Trophoblast cell (in vitro differentiated cells and primary cell): ENCODE data around the gene THADA.

Experiments
- DNase-seq, 2 donors: peaks; one replicate each; pipeline ENCODE4 v3.0.0-alpha.2; 2016
- H2AFZ ChIP-seq: 2 replicates; pipeline ENCODE4 v1.6.1; 2013; ENCODE audit warnings: low read length, moderate library complexity, mild to moderate bottlenecking; ENCODE audit not compliant: insufficient read depth, poor library complexity
- H2AK5ac ChIP-seq: 2 replicates; pipeline ENCODE4 v1.6.1; 2013; ENCODE audit warnings: mild to moderate bottlenecking, low read length
- H2BK120ac ChIP-seq: 2 replicates; pipeline ENCODE4 v1.6.1; 2013; ENCODE audit warnings: low read length, mild to moderate bottlenecking, moderate library complexity; ENCODE audit not compliant: insufficient read depth, poor library complexity
- H2BK12ac ChIP-seq: 2 replicates; pipeline ENCODE4 v1.6.1; 2013; ENCODE audit warnings: mild to moderate bottlenecking, low read length, moderate library complexity
- H2BK5ac ChIP-seq: 2 replicates; pipeline ENCODE4 v1.6.1; 2013; ENCODE audit warnings: low read length, low read depth, moderate library complexity, mild to moderate bottlenecking; ENCODE audit not compliant: poor library complexity
- H3K14ac ChIP-seq: 2 replicates; pipeline ENCODE4 v1.6.1; 2013; ENCODE audit warnings: mild to moderate bottlenecking, low read length
- H3K18ac ChIP-seq: 2 replicates; pipeline ENCODE4 v1.6.1; 2013; ENCODE audit warnings: mild to moderate bottlenecking, low read length
- H3K23ac ChIP-seq: 2 replicates; pipeline ENCODE4 v1.6.1; 2013; ENCODE audit warnings: low read length
- H3K27ac ChIP-seq: 2 replicates; pipeline ENCODE4 v1.5.1; 2013; ENCODE audit warnings: low read depth, mild to moderate bottlenecking, inconsistent platforms, low read length, moderate library complexity
- H3K27me3 ChIP-seq: 2 replicates; pipeline ENCODE4 v1.6.1; 2013; ENCODE audit warnings: inconsistent platforms, mild to moderate bottlenecking, low read length, moderate library complexity; ENCODE audit not compliant: insufficient read depth
- H3K36me3 ChIP-seq, 2 experiments: 1 replicate in 1 of 2; 2 replicates in 1 of 2; pipeline ENCODE4 v1.6.1; 2013; ENCODE audit warnings: low read length in 2 of 2, mild to moderate bottlenecking in 2 of 2, moderate library complexity in 1 of 2; ENCODE audit not compliant: insufficient read depth in 2 of 2, control insufficient read depth in 1 of 2
- H3K4ac ChIP-seq: 2 replicates; pipeline ENCODE4 v1.6.1; 2013; ENCODE audit warnings: low read depth, mild to moderate bottlenecking, low read length, moderate library complexity
- H3K4me1 ChIP-seq, 2 experiments: 1 replicate in 1 of 2; 2 replicates in 1 of 2; pipeline ENCODE4 v1.6.1; 2013; ENCODE audit warnings: low read length in 2 of 2, mild to moderate bottlenecking in 2 of 2, moderate library complexity in 1 of 2; ENCODE audit not compliant: insufficient read depth in 2 of 2, control insufficient read depth in 1 of 2
- H3K4me2 ChIP-seq: 2 replicates; pipeline ENCODE4 v1.6.1; 2013; ENCODE audit warnings: inconsistent platforms, mild to moderate bottlenecking, low read length, moderate library complexity
- H3K4me3 ChIP-seq: 2 replicates; pipeline ENCODE4 v1.5.1; 2013; ENCODE audit warnings: mild to moderate bottlenecking, low read depth, low read length, inconsistent platforms
- H3K79me1 ChIP-seq: one replicate; pipeline ENCODE4 v1.6.1; 2013; ENCODE audit warnings: low read length
- H3K79me2 ChIP-seq: 2 replicates; pipeline ENCODE4 v1.6.1; 2013; ENCODE audit warnings: low read length, mild to moderate bottlenecking; ENCODE audit not compliant: control insufficient read depth, insufficient read depth, poor library complexity
- H3K9ac ChIP-seq: 2 replicates; pipeline ENCODE4 v1.6.1; 2013; ENCODE audit warnings: mild to moderate bottlenecking, low read length
- H3K9me3 ChIP-seq: 2 replicates; pipeline ENCODE4 v1.6.1; 2013; ENCODE audit warnings: low read depth, mild to moderate bottlenecking, control low read depth, inconsistent platforms, low read length; ENCODE audit not compliant: insufficient read depth
- H4K12ac ChIP-seq: 2 replicates; pipeline ENCODE4 v1.6.1; 2013; ENCODE audit warnings: low read depth, mild to moderate bottlenecking, low read length, moderate library complexity
- H4K8ac ChIP-seq: 2 replicates; pipeline ENCODE4 v1.6.1; 2013; ENCODE audit warnings: low read depth, mild to moderate bottlenecking, low read length, moderate library complexity
- H4K91ac ChIP-seq: one replicate; pipeline ENCODE4 v1.6.1; 2013; ENCODE audit warnings: low read depth, mild to moderate bottlenecking, low read length, moderate library complexity
- WGBS: extraction: QIAGEN DNeasy Blood & Tissue Kit; methylation state at CpG from one replicate; pipeline ENCODE4 v1.1.7; 2013; ENCODE audit warnings: missing lambda C conversion rate; ENCODE audit not compliant: insufficient read length, insufficient coverage; ENCODE audit errors: extremely low coverage; 5-methylcytosine and 5-hydroxymethylcytosine counted together

Gene THADA

DNA sequence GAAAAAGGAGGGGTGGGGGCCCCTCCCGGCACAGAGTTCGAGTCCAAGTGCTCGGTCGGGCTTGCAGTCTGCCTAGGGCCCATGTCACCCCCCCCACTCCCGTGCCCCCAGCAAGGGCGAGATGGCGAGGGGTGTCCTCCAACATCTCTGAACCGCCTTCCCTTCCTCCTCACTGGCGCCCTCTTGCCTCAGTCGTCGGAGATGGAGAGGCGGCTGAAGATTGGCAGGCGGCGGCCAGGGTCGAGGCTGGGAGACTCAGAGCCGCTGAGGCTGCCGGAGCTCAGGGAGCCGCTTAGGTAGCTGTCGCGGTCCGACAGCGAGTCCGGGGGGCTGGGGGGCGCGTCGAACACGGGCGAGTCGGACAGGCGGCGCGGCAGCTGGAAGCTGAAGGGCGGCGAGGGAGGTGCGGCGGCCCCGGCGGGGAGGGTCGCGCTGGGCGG lies 371.7 kb downstream of the THADA start:
- peaks cover 49% of the 10 kb centered on the region for H3K79me1 ChIP-seq
- peak overlapping the region; percentile 71 for H2BK5ac ChIP-seq
- peak overlapping the region; percentile 67 for H3K27ac ChIP-seq
- peak overlapping the region; percentile 75 for H3K9ac ChIP-seq
- H2BK12ac ChIP-seq, result no peak overlapping the region
- peaks cover 37% of the 10 kb centered on the region for H3K79me2 ChIP-seq
- H3K9me3 ChIP-seq, result no peaks in the 10 kb centered on the region
- peak overlapping the region; percentile 88 for H3K4me3 ChIP-seq
- peaks cover 23 to 31% of the 10 kb centered on the region in 2 experiments for H3K4me1 ChIP-seq
- H4K8ac ChIP-seq, result peak overlapping the region; percentile 59
- no peak overlapping the region for H2AK5ac ChIP-seq
- peak overlapping the region; percentile 64 for H4K91ac ChIP-seq
- H3K18ac ChIP-seq, result peak overlapping the region; percentile 85
- no peak overlapping the region for H2AFZ ChIP-seq
- no CpG with 5 or more reads among the region's 41 CpGs for WGBS
- peak overlapping the region; percentile 55 for H3K4me2 ChIP-seq
- H3K27me3 ChIP-seq, result no peaks in the 10 kb centered on the region
- peaks cover 15% of the 10 kb centered on the region in 2 experiments for H3K36me3 ChIP-seq
- no peak overlapping the region for H4K12ac ChIP-seq
- peak overlapping the region; percentile 93 for H3K14ac ChIP-seq
- peak overlapping the region; percentile 41 for H2BK120ac ChIP-seq
- H3K23ac ChIP-seq, result no peak overlapping the region
- peak in 1 of 2 donors; percentile 24 for DNase-seq
- H3K4ac ChIP-seq, result peak overlapping the region; percentile 90

- no CpG with 5 or more reads among the region's 4 CpGs for WGBS
- no peak overlapping the region for H3K23ac ChIP-seq
- H2BK120ac ChIP-seq, result no peak overlapping the region
- peaks cover 54% of the 10 kb centered on the region for H3K79me1 ChIP-seq
- no peak overlapping the region for H4K91ac ChIP-seq
- H4K8ac ChIP-seq, result no peak overlapping the region
- no peak overlapping the region for H4K12ac ChIP-seq
- H3K27me3 ChIP-seq, result no peaks in the 10 kb centered on the region
- no peak overlapping the region for H3K4me3 ChIP-seq
- no peak overlapping the region for H2BK12ac ChIP-seq
- peaks cover 29 to 37% of the 10 kb centered on the region in 2 experiments for H3K4me1 ChIP-seq
- no peak overlapping the region for H2AFZ ChIP-seq
- H3K9ac ChIP-seq, result no peak overlapping the region
- H3K4me2 ChIP-seq, result peak overlapping the region; percentile 61
- H2AK5ac ChIP-seq, result no peak overlapping the region
- peaks cover 37% of the 10 kb centered on the region for H3K79me2 ChIP-seq
- H3K9me3 ChIP-seq, result peaks cover 2% of the 10 kb centered on the region
- H3K4ac ChIP-seq, result peak overlapping the region; percentile 65
- peaks cover 15% of the 10 kb centered on the region in 2 experiments for H3K36me3 ChIP-seq
- no peak for DNase-seq
- H2BK5ac ChIP-seq, result no peak overlapping the region
- H3K27ac ChIP-seq, result peak overlapping the region; percentile 23
- H3K18ac ChIP-seq, result no peak overlapping the region
- no peak overlapping the region for H3K14ac ChIP-seq
Measured at GRCh38 chr2:43223521-43224001, 372.3 kb downstream of the THADA start.

GRCh38 chr2:43222475-43223309 lies 373.1 kb downstream of the THADA start:
- Histone ChIP-seq H3K36me3 (peaks cover 15% of the 10 kb centered on the region in 2 experiments), H3K14ac (no peak overlapping the region), H2AFZ (no peak overlapping the region), H3K79me1 (peaks cover 55% of the 10 kb centered on the region), H3K9me3 (peaks cover 2% of the 10 kb centered on the region), H3K18ac (no peak overlapping the region), H2BK5ac (no peak overlapping the region), H3K9ac (no peak overlapping the region), H3K4me1 (peaks cover 30 to 38% of the 10 kb centered on the region in 2 experiments), H3K79me2 (peaks cover 36% of the 10 kb centered on the region), H2BK120ac (no peak overlapping the region), H3K4me3 (no peak overlapping the region), H4K8ac (no peak overlapping the region), H4K12ac (no peak overlapping the region), H3K23ac (no peak overlapping the region), H2AK5ac (no peak overlapping the region), H3K27ac (peak overlapping the region; percentile 6), H3K4ac (no peak overlapping the region), H3K27me3 (no peaks in the 10 kb centered on the region), H3K4me2 (peak overlapping the region; percentile 43), H4K91ac (no peak overlapping the region), H2BK12ac (no peak overlapping the region)
- DNase-seq, result no peak
- no CpG with 5 or more reads among the region's 8 CpGs for WGBS

DNA sequence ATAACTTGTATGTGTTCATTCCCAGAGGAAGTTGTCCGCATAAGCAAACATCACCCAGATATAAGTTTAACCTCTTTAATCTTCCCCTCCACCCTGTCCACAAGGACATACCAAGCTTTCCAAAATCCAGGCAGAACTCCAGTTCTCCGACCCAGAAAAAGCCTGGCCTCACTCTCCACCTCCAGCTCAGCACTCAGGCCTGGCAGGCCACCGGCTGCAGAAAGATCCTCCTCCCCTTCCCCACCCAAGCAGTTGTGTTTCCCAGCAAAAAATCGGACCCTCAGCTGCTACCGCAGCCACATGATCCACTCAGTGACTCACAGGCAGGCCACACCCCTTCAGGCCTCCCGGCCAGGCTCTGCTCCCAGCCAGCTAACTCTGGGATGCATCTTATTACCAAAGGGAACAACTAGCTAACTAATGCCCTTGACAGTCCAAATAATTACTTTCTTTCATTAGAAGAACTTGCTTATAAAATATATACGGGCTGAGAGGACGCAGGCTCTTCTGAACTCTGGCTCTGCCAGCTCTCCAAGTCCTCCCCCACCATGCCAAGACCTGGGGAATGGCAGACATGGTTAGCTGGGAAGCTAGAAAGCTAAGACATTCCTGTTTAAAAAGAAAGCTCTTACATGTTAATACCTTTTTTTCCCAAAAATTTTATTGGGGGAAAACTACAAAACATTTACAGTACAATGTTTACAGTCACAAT lies 373.9 kb downstream of the THADA start:
- Histone ChIP-seq H4K8ac (no peak overlapping the region), H3K4ac (no peak overlapping the region), H3K4me3 (no peak overlapping the region), H3K79me1 (peaks cover 47% of the 10 kb centered on the region), H3K18ac (no peak overlapping the region), H3K9me3 (peaks cover 2% of the 10 kb centered on the region), H3K4me1 (peaks cover 29 to 39% of the 10 kb centered on the region in 2 experiments), H2BK5ac (peak overlapping the region; percentile 15), H3K79me2 (peaks cover 28% of the 10 kb centered on the region), H2AK5ac (no peak overlapping the region), H3K23ac (no peak overlapping the region), H4K91ac (no peak overlapping the region), H2BK120ac (no peak overlapping the region), H2AFZ (no peak overlapping the region), H4K12ac (no peak overlapping the region), H3K27me3 (no peaks in the 10 kb centered on the region), H3K14ac (no peak overlapping the region), H3K27ac (peak overlapping the region; percentile 87), H3K36me3 (peaks cover 15% of the 10 kb centered on the region in 2 experiments), H2BK12ac (no peak overlapping the region), H3K4me2 (peak overlapping the region; percentile 48), H3K9ac (no peak overlapping the region)
- peak; percentile 59 to 65 for DNase-seq
- no CpG with 5 or more reads among the region's 8 CpGs for WGBS
